KOPT-K1 (cell line): Measurements from ENCODE around the gene ATXN1.

ENCODE experiments used
- H3K27ac ChIP-seq: fragments of 200-600 bp; sonication (generic); 2 replicates; pipeline ENCODE4 v1.5.1; 2016; ENCODE audit warnings: antibody characterized with exemption, mild to moderate bottlenecking, low read depth, low read length; ENCODE audit not compliant: poor library complexity, severe bottlenecking
- H3K36me3 ChIP-seq: fragments of 200-600 bp; sonication (generic); 2 replicates; pipeline ENCODE4 v1.5.1; 2017; ENCODE audit warnings: antibody characterized with exemption, mild to moderate bottlenecking, low read length, moderate library complexity; ENCODE audit not compliant: insufficient read depth
- H3K9me3 ChIP-seq: fragments of 200-600 bp; sonication (generic); 2 replicates; pipeline ENCODE4 v1.5.1; 2017; ENCODE audit warnings: antibody characterized with exemption, low read length, mild to moderate bottlenecking; ENCODE audit not compliant: insufficient read depth, poor library complexity, severe bottlenecking

Gene ATXN1

DNA sequence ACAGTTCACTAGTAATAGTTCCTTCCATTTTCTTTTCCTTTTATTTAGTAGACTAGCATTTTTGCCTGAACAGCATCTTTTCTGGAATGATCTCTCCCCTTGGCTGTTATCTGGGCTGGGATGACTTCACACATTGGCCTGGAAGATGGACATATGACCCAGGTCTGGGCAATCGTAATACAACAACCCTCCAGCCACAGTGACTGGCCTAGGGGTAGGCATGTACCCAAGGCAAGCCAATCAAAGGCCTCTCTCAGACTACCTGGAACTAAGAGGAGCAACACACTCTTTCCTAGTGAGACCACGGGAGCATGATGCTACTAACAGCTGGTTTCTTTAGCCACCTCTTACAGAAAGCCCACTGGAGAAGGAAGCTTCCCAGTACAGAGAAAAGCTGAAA lies 270.6 kb downstream of the ATXN1 start:
- H3K27ac ChIP-seq = no peak overlapping the region
- no peaks in the 10 kb centered on the region for H3K36me3 ChIP-seq
- no peaks in the 10 kb centered on the region for H3K9me3 ChIP-seq

- Histone ChIP-seq H3K27ac (no peak overlapping the region), H3K9me3 (no peaks in the 10 kb centered on the region), H3K36me3 (no peaks in the 10 kb centered on the region)
Observed at GRCh38 chr6:16488813-16489212, 272.4 kb downstream of the ATXN1 start.

DNA sequence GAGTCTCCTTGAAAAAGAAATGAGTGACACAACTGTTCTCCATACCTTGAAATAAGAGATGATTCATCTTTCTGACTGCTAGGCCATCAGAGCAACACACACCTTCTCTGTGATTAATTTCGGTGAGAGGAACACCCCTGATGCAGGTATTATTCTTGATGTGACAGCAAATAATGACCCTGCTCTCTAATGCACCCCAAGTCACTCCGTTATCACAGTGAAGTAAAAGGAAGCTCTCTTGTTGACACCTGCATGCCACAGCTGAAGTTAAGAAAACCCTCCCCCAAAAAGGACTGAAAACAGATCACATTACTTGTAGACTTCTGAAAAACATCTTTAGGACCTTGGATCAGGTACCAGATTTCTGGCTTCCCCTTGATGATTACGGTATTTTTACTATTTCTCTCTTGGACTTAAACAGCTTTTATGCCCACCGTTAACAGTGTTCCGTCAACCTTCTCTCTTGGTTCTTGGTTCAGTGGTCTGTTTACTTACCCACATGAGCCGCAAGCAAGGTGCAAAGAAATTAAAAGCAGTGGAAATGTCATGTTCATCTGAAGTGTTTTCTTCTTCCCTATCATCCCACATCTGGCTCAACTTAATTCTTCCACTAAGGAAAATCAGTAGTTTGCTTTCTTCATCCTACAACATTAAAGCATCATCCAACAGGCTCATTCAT lies 273.1 kb downstream of the ATXN1 start:
- Histone ChIP-seq H3K9me3 (no peaks in the 10 kb centered on the region), H3K27ac (no peak overlapping the region), H3K36me3 (no peaks in the 10 kb centered on the region)

- Histone ChIP-seq H3K27ac (no peak overlapping the region), H3K36me3 (no peaks in the 10 kb centered on the region), H3K9me3 (peaks cover 7% of the 10 kb centered on the region)
Observed at GRCh38 chr6:16486661-16487060, 274.6 kb downstream of the ATXN1 start.

DNA sequence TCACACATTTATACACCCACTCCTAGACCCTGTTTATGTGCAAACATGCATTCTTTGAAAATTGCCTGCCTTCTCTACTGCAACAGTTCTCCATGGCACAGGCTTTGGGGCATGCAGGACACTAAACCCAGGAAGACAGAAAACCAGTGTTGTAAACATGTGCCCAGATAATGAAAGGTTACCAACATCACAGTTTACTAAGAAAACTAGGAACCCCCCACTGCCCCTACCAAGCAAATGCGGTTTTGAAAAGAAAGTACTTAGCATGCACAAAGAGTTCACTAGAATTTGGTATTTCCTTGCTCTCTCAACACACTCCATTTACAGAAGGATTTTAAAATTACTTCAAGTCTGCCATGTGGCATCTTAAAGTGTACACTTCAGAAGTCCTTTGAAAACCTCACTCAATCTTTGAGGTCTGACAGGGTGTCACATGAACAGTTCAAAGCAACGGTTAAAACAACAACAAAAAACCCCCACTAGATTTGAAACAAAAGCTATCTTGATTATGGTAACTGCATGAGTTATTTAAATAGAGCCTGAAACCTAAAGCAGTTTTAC lies 277.9 kb downstream of the ATXN1 start:
- Histone ChIP-seq H3K36me3 (no peaks in the 10 kb centered on the region), H3K9me3 (peaks cover 7% of the 10 kb centered on the region), H3K27ac (peak overlapping the region; percentile 91)

DNA sequence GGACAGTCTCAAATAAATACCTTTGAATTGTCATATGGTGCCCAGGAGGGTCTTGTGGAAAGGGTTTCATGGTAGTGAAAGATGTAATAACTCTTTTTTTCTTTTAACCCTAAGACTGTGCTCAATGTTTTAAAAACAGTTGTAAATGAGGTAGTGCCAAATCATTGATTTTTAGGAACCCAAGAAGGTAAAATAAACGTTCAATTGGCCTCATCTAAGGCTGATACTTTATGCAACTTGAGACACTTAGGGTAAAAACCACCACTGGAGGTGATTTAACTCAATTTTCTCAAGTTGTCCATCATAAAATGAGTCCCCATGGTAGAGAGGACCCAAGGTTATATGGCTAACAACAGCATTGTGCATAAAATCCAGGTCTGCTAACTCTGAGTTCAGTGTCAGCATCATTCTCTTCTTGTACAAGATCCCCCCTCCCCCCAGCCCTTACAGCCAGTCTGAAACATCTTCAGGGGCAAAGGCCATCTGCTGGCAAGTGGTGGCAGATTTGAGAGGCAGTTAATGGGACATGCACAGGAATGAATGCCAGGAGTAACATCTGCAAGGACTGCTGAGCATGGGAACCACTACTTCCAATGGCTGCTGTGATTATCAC lies 278.5 kb downstream of the ATXN1 start:
- no peaks in the 10 kb centered on the region for H3K36me3 ChIP-seq
- peak overlapping the region; percentile 91 for H3K27ac ChIP-seq
- H3K9me3 ChIP-seq = peaks cover 7% of the 10 kb centered on the region

DNA sequence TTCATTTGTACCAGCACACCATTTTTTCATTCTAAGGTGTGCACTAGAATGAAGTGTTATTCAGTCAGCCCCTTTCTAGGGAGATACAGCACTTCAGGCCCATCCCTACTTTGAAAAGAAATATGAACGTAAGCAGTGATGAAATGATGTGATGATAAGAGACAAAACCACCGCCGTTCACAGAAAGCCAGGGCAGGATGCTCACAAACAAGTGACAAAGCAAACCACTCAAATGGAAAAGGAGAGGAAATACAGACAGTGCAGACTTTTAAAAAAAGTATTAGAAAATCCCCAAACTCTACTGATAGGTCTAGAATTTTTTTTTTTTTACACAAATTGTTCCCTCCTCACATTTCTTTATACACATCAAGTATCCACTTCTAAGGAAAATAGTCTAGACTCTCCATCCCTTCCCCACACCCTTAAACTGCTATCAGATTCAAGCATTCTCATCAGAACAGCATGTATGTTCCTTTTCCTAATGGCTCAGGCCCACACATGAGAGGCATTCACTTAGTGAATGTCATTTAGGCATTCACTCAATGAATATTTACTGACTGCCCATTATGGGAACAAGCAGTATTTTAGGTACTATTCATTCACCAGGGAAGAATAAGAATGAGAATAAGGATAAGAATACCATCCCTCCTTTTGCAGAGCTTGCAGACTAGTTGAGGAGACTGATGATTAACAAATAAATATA lies 279.4 kb downstream of the ATXN1 start:
- peak overlapping the region; percentile 91 for H3K27ac ChIP-seq
- H3K36me3 ChIP-seq = no peaks in the 10 kb centered on the region
- H3K9me3 ChIP-seq = peaks cover 7% of the 10 kb centered on the region

- peaks cover 7% of the 10 kb centered on the region for H3K9me3 ChIP-seq
- H3K36me3 ChIP-seq = no peaks in the 10 kb centered on the region
- H3K27ac ChIP-seq = peak overlapping the region; percentile 91
Observed at GRCh38 chr6:16480763-16481560, 280.3 kb downstream of the ATXN1 start.

DNA sequence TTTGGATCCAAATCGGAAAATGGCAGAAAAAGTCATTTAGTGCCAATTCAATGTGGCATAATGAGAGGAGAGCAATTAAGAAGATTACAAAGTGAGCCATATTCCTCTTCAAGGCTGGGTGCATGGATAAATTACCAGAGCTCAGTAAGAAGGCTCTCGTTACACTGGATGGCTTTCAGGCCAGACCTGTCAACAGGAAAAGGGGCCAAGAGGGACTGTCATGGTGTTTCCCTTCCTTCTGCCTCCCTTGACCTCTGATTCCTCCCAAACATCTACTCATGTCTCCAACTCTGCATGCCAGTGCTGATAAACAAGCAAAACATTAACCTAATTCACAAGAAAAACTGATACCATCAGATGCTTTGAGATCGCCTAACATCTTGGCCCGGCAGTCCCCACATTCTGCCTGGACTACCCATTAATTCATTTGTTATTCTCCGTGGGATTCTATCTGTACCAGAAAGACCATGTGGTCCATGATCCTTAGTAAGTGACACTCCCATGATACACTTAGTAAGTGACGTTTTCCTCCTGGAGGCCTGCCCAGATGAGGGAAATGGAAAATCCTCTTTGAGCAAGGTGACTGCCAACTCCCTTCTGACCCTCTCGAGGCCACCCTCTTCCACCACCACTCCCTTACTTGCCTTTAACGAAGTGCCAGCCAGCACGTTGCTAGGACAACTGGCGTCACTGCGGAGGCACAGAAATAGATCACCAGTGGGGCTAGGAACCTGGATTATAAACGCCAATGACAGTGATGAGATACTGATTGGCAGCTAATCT lies 283.7 kb downstream of the ATXN1 start:
- Histone ChIP-seq H3K27ac (no peak overlapping the region), H3K9me3 (peaks cover 2% of the 10 kb centered on the region), H3K36me3 (no peaks in the 10 kb centered on the region)

- no peaks in the 10 kb centered on the region for H3K9me3 ChIP-seq
Observed at GRCh38 chr6:16476861-16477260, 284.4 kb downstream of the ATXN1 start.

DNA sequence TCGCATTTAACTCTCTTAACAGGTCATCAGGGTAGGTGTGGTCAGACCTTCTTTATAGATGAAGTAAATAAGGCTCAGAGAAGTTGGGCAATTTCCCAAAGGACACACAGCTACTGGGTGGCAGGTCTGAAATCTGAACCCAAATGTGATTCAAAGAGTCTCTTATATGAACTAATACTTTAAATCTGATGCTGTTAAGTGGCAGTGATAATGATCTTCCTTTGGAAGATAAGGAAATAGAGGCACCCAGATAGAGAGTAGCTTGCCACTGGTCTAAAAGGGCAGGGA lies 285.8 kb downstream of the ATXN1 start:
- H3K9me3 ChIP-seq = no peaks in the 10 kb centered on the region
- H3K27ac ChIP-seq = no peak overlapping the region
- no peaks in the 10 kb centered on the region for H3K36me3 ChIP-seq

More at GRCh38 chr6:16476861-16477260, 284.4 kb downstream of the ATXN1 start:
- no peak overlapping the region for H3K27ac ChIP-seq
- H3K36me3 ChIP-seq = no peaks in the 10 kb centered on the region

DNA sequence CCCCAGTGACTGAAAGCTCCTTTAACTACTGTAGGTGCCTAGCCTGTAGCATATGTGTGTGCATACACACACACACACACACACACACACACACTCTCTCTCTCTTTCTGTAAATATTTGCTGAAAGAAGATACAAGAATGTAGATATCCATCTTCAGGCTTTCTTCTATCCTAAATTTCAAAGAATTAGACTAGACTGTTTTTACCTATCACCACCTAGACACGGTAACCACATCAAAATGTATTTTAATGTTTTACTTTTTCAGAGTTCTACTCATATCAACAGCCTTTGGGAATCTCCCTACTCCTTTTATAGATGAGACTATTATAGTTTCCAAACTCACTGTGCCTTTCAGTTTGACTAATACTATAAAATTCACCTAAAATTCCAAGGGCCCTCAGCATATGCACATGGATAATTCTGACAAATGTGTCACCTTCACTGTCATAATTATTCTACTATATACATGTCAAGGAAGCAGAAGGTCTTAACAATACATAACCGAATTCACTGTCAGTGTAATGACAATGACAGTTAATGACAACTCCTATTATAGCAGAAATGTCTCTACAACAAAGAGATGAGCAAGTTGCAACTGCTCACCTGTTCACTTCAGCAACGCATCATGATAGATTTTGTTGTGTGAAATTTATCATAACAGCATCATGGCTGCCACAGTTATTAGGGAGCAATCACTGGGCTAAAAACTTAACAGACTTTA lies 286.3 kb downstream of the ATXN1 start:
- Histone ChIP-seq H3K9me3 (no peaks in the 10 kb centered on the region), H3K36me3 (no peaks in the 10 kb centered on the region), H3K27ac (no peak overlapping the region)

- H3K27ac ChIP-seq = no peak overlapping the region
- H3K9me3 ChIP-seq = no peaks in the 10 kb centered on the region
- H3K36me3 ChIP-seq = no peaks in the 10 kb centered on the region
Observed at GRCh38 chr6:16473908-16474771, 287.1 kb downstream of the ATXN1 start.
